NCI-H1694 treated with DMSO at 0.1 percent for 48 hours (cell line): ENCODE measurements around the gene COQ8A.
"Not testable (repeated sequence)": the region's sequence is repeated elsewhere in the genome, so short reads cannot be mapped to it uniquely, and the experiment has no call there.

Experiments used
- DNase-seq: peaks from one replicate; lab custom pipeline; 2025; lab: John Stamatoyannopoulos, UW

COQ8A gene

DNA sequence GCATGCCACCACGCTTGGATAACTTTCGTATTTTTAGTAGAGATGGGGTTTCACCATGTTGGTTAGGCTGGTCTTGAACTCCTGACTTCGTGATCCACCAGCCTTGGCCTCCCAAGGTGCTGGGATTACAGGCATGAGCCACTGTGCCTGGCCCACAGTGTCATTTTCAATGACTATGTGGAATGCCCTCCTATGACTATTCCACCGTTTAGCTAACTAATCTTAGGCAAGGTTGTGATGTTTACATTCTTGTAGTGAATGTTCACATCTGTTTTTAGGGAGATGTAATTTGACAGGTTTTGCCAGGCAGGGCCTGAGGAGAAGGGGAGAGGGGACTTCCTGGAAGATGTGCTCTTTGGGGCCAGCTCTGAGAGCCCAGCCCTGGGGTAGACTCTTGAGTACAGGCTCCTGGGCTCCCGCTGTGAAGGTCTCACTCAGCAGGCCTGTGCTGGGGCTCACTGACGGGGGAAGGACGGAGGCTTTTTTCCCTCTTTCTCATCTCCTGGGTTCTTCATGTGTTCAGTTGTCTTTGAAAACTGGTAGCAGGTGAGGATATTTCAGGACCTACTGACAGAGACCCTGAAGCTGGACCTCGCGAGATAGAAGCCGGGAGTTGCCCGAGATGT lies 13.2 kb downstream of the COQ8A start:
- DNase-seq = no peak

DNA sequence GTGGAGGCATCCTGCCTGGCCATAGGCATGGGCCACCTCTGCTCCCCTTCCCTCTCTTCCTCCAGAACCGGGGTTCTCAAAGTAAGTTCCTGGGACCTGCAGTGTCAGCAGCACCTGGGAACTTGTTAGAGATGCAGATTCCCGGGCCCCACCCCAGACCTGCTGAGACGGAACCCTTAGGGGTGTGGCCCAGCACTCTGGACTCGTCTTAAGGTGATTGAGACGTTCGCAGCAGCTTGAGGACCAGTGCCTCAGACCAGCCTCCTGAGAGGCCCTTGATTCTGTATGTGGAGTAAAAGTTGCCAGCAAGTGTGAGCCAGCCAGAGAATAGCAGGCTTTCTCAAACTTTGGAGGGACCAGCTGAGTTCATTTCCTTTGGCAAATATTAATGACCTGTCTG lies 14.2 kb downstream of the COQ8A start:
- DNase-seq = no peak

DNA sequence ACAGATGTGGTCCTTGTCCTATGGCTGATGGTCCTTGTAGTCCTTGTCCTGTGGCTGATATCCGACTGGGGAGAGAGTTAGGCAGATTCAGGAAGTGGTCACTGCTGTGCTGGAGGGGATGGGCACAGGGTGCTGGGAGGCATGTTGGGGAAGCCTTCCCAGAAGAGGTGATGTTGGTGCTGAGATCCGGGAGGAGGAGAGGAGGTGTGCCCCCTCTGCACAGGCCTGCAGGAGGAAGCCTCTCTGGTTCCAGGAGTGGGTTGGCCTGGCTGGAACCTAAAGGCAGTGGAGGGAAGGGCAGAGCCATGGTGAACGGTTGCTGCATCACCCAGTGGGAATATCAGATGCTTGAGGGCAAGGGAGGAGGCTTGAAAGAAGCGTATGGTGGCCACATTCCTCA lies 14.7 kb downstream of the COQ8A start:
- DNase-seq = no peak

DNA sequence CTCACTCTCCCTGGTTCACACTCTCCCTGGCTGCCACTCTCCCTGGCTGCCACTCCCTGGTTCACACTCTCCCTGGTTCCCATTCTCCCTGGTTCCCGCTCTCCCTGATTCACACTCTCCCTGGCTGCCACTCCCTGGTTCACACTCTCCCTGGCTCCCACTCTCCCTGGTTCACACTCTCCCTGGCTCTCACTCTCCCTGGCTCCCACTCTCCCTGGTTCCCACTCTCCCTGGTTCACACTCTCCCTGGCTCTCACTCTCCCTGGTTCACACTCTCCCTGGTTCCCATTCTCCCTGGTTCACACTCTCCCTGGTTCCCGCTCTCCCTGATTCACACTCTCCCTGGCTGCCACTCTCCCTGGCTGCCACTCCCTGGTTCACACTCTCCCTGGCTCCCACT lies 15.8 kb downstream of the COQ8A start:
- DNase-seq = not testable (repeated sequence)

DNA sequence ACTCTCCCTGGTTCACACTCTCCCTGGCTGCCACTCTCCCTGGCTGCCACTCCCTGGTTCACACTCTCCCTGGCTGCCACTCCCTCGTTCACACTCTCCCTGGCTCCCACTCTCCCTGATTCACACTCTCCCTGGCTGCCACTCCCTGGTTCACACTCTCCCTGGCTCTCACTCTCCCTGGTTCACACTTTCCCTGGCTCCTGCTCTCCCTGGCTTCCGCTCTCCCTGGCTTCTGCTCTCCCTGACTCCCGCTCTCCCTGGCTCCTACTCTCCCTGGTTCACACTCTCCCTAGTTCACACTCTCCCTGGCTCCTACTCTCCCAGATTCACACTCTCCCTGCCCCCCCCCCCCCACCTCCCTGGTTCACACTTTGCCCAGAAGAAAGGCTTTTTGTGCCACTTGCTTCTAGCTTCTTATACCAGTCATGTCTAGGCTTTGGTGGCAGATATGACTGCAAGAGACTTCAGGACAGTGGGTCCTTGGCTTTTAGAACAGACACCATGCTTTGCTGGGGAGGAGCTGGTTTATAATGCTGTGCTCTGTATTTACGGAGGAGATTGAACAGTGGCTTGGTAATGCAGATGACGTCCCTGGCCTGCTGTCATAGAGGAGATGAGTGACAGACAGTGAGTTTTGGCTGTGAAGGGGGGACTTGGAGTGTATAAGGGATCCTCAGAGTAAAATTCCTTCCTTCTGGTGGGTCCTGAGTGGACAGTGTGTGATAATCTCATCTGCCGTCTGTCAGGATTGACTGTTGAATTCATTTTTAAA lies 17.0 kb downstream of the COQ8A start:
- no peak for DNase-seq

DNA sequence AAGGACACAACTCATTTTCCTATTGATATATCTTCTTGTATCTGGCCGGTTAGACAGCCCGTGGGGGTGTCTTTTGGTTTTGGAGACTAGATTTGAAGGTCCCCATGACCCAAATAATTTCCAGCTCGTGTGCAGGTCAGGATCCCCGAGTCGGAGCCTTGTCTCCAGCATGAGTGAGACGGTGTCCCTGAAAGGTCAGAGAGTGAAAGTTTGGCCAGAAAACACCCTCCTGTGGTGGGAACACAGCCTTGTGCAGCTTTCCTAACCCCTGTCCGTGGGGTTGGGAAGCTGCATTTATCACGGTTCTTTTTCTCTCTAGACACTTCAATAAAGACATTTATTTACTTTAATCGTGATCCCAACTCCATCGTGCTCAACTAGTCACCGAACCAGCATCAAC lies 17.6 kb downstream of the COQ8A start:
- no peak for DNase-seq

DNA sequence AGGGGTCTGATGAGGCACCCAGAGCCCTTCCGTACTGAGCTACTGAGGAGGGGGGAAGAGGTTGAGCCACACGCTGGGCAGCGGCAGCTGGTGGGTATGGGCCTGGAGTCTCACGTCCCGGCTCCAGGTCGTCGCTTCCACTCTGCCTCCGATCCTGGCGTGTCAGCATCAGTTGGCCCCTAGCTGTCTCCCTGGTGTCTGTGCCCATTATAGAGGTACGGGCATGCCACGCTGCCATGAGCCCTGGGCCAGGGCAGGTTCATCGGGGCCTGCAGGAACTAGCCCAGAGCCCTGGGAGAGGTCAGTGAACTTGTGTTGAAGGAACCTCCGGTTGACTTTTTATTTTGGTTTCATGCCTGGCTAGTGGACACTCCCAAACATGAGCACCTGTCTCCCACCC lies 18.2 kb downstream of the COQ8A start:
- no peak for DNase-seq

DNA sequence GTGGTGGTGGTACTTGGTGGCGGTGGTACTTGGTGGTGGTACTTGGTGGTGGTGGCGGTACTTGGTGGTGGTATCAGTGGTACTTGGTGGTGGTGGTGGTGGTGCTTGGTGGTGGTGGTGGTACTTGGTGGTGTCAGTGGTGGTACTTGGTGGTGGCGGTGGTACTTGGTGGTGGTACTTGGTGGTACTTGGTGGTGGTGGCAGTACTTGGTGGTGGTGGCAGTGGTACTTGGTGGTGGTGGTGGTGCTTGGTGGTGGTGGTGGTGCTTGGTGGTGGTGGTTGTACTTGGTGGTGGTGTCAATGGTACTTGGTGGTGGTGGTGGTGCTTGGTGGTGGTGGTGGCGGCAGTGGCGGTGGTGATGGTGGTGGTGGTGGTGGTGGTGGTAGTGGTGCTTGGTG lies 20.2 kb downstream of the COQ8A start:
- DNase-seq = no peak

DNA sequence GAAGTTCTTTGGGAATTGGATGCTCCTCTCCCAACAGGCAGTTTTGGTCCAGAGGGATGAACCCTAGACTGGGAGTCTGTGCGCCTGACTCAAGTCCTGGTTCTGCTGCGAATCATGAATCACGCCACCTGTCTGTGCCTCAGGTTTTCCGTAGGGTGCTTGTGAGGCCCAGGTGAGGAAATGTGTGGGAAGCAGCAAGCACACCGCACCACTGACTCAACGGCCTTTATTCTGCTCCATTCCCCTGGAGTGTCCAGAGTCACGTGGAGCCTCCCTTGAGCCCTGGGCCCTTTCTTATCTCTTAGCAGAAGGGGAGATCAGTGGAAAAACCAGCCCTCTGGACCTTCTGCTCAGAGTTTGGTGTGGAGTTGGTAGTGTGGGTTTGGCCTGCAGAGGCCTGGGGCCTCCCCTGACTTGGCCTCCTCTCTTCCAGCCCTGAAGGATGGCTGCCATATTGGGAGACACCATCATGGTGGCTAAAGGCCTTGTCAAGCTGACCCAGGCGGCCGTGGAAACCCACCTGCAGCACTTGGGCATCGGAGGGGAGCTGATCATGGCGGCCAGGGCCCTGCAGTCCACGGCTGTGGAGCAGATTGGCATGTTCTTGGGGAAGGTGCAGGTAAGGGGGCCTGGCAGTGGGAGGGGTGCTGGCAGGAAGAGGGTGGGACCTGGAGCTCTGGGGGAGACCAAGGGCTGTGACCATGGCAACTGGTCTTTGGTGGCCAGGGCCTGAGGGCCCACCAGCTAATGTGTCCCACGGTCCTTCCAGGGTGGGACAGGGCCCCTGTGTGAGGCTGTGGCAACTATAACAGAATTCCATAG lies 21.1 kb downstream of the COQ8A start:
- no peak for DNase-seq

DNA sequence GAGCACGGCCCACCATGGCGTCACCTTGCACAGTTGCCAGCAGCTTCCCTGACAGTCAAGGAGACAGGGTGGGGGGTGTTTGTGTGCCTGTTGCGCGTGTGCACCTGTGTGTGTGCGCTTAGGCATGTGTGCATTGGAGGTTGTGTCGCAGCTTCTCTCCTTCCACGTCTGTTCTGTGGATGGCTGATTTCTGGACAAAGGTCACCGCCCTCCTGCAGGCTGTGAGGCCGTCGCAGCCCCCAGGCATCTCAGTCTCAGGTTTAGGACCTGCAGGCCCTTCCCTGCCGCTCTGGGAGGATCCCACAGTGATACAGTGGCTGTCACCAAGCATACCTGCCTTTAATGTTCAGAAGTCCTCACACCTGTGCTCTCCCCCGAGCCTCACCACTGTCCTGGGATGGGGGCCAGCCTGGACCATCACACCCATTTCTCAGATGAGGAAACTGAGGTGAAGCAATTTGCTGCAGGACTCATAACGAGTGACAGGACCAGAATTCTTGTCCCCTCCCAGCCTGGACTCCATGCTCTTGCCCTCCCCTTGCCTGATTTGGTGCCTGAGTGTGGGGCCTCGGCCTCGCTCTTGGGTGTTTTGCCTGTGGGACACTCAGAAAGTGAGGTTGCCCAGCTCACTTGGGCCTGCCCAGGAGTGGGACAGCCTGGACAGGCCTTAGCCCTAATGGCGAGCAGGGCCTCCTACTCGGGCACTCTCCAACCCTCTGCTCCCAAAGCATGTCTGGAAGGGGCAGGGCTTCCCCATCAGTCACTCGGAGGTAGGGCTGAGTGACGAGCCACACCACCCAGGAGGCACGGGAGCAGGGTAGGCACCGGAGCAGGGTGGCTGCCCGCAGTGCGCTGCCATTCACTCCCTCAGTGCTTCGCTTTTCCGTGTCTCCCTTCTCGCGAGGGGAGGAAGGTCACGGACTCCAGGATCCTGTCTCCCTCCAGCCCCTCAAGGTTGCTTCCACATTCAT lies 22.6 kb downstream of the COQ8A start:
- no peak for DNase-seq

DNA sequence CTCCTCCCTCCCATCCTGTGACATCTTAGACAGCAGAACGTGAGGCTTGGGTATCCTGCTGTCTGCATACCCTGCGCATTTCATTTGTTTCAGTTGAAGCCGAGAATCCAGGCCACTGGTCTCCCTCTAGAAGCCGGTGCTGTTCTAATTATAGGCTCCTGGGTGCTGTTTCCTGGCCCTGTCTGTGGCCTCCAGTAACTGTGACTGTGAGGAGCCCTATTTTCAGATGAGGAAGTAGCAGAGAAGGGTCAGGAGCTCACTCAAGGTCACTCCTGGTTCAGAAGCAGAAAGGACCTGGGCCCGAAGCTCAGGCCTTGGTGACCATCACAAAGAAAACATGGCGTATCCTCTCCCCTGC lies 24.0 kb downstream of the COQ8A start:
- no peak for DNase-seq

DNA sequence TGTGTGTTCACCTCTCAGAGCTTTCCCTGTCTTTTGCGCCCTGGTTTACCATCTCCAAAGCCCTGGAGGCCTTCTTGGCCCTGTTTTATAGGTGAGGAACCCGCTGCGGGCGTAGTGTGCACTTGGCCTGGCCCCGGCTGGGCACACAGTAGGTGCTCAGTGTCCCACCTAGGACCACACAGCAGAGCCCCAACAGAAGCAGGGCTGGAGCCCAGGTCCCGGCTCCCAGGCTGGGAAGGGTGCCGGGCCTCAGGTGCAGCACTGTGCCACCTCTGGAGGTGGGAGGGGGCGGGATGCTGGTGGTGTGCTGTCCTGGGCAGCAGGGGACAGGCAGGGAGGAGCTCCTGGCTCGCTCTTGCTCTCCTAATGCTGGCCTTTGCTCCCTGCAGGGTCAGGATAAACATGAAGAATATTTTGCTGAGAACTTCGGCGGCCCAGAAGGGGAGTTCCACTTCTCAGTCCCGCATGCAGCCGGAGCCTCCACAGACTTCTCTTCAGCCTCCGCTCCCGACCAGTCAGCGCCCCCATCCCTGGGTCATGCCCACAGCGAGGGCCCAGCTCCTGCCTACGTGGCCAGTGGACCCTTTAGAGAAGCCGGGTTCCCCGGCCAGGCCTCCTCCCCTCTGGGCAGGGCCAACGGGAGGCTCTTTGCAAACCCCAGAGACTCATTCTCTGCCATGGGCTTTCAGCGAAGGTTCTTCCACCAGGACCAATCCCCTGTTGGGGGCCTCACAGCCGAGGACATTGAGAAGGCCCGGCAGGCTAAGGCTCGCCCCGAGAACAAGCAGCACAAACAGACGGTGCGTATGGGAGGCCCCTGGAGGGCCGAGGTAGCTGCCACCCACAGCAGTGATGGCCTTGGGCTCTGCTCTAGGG lies 24.8 kb downstream of the COQ8A start:
- no peak for DNase-seq

DNA sequence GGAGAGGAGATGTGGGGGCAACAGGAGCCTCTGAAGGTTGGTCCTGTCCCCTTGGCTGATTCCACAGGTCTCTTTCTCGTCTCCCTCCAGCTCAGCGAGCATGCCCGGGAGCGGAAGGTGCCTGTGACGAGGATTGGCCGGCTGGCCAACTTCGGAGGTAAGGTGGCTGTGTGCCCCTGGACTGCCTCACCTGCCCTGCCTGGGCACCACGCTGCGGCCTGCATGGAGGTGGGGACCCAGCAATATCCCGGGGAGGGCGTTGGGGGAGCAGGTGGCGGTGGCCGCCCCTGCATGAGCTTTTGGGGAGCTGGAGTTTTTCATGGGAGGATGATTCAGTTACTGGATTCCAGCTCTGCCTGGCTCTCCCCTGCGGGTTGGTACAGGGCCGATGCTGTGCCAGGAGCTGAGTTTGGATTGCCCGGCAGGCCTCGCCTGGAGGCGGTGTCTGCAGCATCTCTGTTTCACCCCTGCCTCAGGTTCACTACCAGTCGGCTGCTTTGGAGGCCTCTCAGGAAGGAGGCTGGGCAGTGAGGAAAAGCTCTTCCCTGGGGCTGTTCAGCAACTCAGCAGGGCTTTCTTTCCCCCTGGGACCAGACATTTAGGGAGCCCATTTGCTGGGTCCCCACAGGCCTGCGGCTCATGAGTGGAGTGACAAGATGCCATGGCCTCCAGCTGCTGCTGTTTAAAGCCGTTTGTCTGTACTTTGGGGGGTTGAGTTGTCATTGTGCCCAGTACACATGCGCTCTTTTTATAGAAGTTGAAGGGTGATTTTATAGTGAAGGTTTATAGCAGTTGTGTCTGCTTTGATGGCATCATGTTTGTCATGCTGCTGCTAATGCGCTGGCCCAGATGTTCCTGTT lies 25.7 kb downstream of the COQ8A start:
- peak; percentile 11 for DNase-seq

DNA sequence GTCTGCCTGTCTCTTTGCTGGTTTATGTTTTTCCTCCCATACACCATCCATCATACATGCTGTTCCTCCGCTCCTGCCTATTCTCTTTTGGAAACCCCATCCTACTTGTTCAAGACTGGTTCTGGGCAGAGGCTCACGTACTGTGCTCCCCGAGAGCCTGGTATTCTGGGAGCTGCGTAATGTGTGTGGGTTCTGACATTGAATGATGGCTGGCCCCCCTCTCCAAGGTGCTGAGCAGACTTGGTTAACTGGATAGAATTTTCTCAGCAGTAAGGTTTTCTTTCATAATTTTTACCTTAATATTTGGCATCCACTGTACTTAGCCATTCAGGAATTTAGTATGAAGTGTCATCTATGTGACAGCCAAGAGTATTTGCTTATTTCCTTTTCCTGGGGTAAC lies 26.6 kb downstream of the COQ8A start:
- DNase-seq = no peak

DNA sequence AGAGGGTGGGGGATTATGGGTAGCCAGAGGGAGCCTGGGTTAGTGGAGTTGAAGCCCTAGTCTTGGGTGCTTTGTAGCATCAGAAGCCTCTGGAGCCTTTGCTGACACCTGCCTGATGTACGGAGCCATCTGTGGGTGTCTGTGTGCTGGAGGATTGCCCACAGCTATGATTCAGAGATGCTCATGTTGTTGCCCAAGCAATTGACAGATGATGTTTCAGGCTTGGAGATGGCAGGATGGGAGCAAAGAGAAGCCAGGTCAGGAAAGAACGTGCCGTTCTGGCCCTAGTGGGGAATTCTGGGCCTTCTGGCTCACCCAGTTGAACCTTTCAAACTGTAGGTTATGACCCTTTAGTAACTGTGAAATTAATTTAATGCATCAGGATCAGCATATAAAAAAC lies 27.6 kb downstream of the COQ8A start:
- peak; percentile 96 for DNase-seq

DNA sequence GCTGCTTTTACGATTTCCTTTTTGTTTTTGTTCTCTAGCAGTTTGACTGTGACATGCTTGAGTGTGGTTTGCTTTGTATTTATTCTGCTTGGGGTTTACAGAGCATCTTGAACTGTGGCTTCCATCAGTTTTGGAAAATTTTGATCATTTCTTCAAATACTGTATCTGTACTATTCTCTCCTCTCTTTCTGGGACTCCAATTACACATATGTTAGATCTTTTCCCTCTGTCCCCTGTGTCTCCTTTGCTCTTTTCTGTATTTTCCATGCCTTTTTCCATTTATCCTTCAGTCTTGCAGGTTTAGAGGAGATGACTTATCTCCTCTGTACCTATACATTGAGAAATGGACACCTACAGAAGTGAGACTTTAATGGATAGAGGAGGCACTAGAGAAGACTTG lies 31.7 kb downstream of the COQ8A start:
- DNase-seq = no peak

DNA sequence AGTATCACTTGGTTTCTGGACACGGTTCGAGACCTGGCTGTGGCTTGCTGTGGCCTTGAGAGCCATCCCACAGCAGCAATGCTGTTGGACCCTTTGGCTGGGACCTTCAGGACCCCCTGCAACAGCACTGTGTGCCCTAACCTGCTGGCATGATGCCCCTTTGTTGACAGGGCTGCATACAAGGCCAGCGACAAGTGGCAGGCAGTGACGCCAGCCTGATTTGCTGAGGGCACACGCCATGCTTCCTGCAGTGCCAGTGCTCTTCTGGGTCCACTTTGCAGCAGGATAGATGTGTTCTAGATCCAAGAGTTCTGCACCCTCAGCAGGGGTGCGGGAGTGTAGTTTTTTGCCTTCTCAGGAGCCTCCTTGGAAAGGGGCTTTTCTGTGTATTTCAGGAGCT lies 32.8 kb downstream of the COQ8A start:
- peak; percentile 88 for DNase-seq

DNA sequence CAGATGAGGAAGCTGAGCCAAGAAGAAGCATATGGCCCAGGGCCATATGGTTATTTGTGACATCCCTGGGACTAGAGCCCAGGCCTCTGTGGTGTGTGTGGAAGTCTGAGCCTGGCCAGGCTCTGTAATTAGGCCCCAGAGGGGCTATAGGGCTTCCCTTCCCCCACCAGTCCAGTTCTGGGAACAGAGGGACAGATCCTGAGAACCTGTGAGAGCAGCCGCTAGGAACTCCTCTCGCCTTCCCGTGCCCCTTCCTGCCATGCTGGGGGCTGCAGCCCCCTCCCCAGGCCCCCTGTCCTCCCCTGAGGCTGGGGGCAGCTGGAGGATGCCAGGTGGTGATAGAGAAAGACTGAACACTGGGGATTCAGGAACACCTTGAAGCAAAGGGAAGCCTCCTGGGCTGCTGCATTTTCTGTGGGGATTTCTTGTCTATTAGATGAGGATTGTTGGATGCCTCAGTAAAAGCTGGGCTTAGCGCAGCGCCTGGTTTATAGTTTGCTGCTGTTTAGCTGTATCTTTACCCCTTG lies 33.3 kb downstream of the COQ8A start:
- peak; percentile 93 for DNase-seq

DNA sequence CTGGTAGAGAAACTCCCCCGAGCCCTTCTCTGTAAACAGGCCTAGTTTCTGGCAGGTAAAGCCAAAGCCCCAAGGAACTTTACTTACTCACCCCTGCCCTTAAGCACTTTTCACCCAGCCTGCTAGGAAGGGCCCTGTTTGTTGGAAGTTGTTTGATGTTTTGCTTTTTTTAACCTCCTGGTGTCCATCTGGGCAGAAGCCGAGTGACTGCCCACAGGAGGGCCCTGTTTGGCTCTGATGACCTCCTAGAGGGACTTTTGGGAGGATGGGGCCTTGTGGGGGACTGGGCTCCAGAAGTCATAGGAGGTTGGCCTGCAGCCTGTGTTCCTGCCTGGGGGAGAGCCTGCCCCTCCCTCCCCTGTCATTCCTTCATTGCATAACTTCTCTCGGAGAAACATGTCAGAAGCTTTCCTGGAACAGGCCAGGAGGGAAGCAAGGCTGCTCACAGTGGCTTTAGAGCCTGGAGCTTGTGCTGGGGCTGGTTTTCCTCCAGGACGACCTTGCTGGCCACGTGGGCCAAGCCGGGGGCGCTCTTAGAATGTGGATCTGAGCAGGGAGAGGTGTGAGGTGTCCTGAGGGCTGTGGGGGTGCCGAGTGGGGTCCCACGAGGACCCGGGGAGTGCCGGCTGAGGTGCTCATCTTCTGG lies 33.9 kb downstream of the COQ8A start:
- DNase-seq = no peak
